Measurements from ENCODE around the gene AFG1L.

- TF ChIP-seq EZH2 (IDR thresholded peaks at IDR 0.05; ENCODE audit: insufficient read depth, poor library complexity, severe bottlenecking) (no peak), EZH2phosphoT487 (IDR thresholded peaks at IDR 0.05; ENCODE audit: insufficient read depth, low read depth) (no peak)
Measured at GRCh38 chr6:108341372-108341771, 46.5 kb downstream of the AFG1L start.
